ENCODE results near the gene SPRY1. TPM values are rescaled to one million over a fixed set of nuclear protein-coding genes. Genes with fewer than 3 reads are reported as not detected.

The SPRY1 gene
- total RNA-seq, 2 experiments from 2014 or later, result 7.4 to 7.8 TPM

DNA sequence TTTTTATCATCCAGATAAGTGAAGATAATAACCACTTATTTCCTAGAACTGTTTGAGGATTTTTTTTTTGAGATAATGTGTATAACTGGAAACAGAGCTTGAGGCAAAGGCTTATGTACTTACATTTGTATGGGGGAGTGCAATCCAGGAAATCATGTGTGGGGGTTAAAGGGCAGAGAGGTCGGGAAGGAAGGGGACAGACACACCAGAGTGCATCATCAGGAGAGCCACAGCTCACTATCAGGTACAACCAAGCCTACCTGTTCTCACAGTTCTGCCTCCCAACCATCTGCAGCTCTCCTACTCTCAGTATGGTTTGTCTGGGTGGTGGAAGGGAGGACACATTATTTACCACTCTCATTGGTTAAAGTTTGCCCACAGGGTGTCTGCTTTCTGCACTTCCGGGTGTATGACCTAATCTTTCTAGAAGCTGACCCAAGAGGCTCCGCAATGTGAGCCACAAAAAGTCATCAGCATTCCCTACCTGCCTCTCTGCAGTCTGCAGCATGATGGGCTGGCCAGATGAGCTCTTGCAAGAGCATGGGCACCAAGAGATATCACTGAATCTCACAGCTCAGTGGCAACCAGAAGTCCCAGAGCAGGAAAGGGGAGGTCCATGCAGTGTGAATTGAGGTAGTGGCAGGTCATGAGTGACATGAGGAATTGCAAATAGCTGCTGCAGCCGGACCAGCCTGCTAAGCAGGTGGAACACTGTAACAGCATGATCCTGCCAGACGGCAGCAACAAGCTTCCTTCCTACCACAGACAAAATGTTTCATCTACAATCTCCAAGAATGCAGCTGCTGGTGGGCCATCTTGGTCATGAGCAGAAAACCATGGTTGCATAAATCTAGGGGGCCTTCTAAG is 36.9 kb upstream of the SPRY1 start:
- no peaks in the 10 kb centered on the region for H3K36me3 Mint-ChIP-seq (ENCODE audit: low read depth)
- ChIA-PET CTCF (no interaction called here), POLR2A (no interaction called here)
- no peak overlapping the region for H3K4me3 Mint-ChIP-seq
- no peaks in the 10 kb centered on the region for H3K27me3 Mint-ChIP-seq
- no peak for DNase-seq
- no peak overlapping the region for H3K27ac Mint-ChIP-seq
- H3K9me3 Mint-ChIP-seq, result no peaks in the 10 kb centered on the region
- H3K4me1 Mint-ChIP-seq, result no peaks in the 10 kb centered on the region

- no peaks in the 10 kb centered on the region for H3K4me1 Mint-ChIP-seq
- no peak for DNase-seq
- H3K4me3 Mint-ChIP-seq, result no peak overlapping the region
- no peaks in the 10 kb centered on the region for H3K9me3 Mint-ChIP-seq
- peaks cover 3% of the 10 kb centered on the region for H3K27me3 Mint-ChIP-seq
- POLR2A ChIA-PET, result no interaction called here
- CTCF ChIA-PET, result interaction anchor here (2.0 kb wide), 1 partner anchor 12 kb away, joined by 5 read pairs; no protein-coding TSS in a partner anchor
- H3K27ac Mint-ChIP-seq, result no peak overlapping the region
- no peaks in the 10 kb centered on the region for H3K36me3 Mint-ChIP-seq (ENCODE audit: low read depth)
Measured at GRCh38 chr4:123361195-123361861, 35.3 kb upstream of the SPRY1 start.

GRCh38 chr4:123362103-123362502 is 34.5 kb upstream of the SPRY1 start:
- POLR2A ChIA-PET, result no interaction called here
- no peak overlapping the region for H3K4me3 Mint-ChIP-seq
- no peaks in the 10 kb centered on the region for H3K4me1 Mint-ChIP-seq
- H3K9me3 Mint-ChIP-seq, result no peaks in the 10 kb centered on the region
- CTCF ChIA-PET, result interaction anchor here (2.0 kb wide), 1 partner anchor 12 kb away, joined by 5 read pairs; no protein-coding TSS in a partner anchor
- no peak for DNase-seq
- no peaks in the 10 kb centered on the region for H3K36me3 Mint-ChIP-seq (ENCODE audit: low read depth)
- peaks cover 3% of the 10 kb centered on the region for H3K27me3 Mint-ChIP-seq
- no peak overlapping the region for H3K27ac Mint-ChIP-seq

GRCh38 chr4:123363729-123364128 is 32.9 kb upstream of the SPRY1 start:
- H3K27me3 Mint-ChIP-seq, result peaks cover 3% of the 10 kb centered on the region
- no peaks in the 10 kb centered on the region for H3K9me3 Mint-ChIP-seq
- no peaks in the 10 kb centered on the region for H3K36me3 Mint-ChIP-seq (ENCODE audit: low read depth)
- H3K4me3 Mint-ChIP-seq, result no peak overlapping the region
- CTCF ChIA-PET, result no interaction called here
- no peak for DNase-seq
- POLR2A ChIA-PET, result no interaction called here
- H3K27ac Mint-ChIP-seq, result no peak overlapping the region
- no peaks in the 10 kb centered on the region for H3K4me1 Mint-ChIP-seq

DNA sequence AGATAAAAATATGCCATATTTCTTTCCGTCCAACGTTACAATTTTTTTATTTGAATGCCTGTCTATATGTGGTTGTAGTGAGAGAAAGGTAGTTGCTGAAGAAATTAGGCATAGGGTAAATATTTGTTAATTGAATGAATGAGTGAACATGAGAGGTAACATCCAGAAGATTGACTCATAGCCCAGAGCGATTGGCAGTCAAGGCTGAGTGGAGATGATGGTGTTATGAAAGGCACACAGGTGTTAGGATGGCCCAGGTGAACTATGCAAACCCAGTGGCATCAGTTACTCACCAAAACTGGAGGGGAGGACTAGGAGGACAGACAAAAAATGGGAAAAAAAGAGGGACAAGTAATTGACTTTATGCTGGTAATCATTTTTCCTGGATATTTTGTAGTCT is 31.7 kb upstream of the SPRY1 start:
- Mint-ChIP-seq H3K36me3 (ENCODE audit: low read depth) (no peaks in the 10 kb centered on the region), H3K27ac (no peak overlapping the region), H3K4me1 (no peaks in the 10 kb centered on the region), H3K9me3 (no peaks in the 10 kb centered on the region), H3K27me3 (peaks cover 3% of the 10 kb centered on the region), H3K4me3 (no peak overlapping the region)
- POLR2A ChIA-PET, result no interaction called here
- no peak for DNase-seq
- CTCF ChIA-PET, result no interaction called here

DNA sequence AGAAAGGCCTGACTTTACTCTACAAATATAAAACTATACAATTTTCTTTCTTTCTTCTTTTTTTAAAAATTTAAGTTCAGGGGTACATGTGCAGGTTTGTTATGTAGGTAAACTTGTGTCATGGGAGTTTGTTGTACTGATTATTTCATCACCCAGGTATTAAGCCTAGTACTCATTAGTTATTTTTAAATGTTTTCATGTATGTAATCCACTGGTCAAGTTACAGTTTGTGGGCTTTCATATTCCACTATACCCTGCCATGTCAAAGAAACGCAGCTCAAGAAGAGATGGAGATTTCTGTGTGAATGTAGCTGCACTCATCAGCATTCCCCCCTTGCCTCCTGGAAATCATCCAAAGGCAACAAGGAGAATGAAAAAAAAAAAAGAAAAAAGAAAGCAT is 31.2 kb upstream of the SPRY1 start:
- Mint-ChIP-seq H3K4me1 (no peaks in the 10 kb centered on the region), H3K27ac (no peak overlapping the region), H3K36me3 (ENCODE audit: low read depth) (no peaks in the 10 kb centered on the region), H3K27me3 (peaks cover 3% of the 10 kb centered on the region), H3K9me3 (no peaks in the 10 kb centered on the region), H3K4me3 (no peak overlapping the region)
- CTCF ChIA-PET, result interaction anchor here (1.0 kb wide), 1 partner anchor 16 kb away, joined by 3 read pairs; no protein-coding TSS in a partner anchor
- DNase-seq, result no peak
- POLR2A ChIA-PET, result no interaction called here

GRCh38 chr4:123366144-123366748 is 30.3 kb upstream of the SPRY1 start:
- CTCF ChIA-PET, result interaction anchor here (1.0 kb wide), 1 partner anchor 17 kb away, joined by 3 read pairs; no protein-coding TSS in a partner anchor
- Mint-ChIP-seq H3K27me3 (peaks cover 3% of the 10 kb centered on the region), H3K4me3 (no peak overlapping the region), H3K27ac (no peak overlapping the region), H3K4me1 (no peaks in the 10 kb centered on the region), H3K36me3 (ENCODE audit: low read depth) (no peaks in the 10 kb centered on the region), H3K9me3 (no peaks in the 10 kb centered on the region)
- POLR2A ChIA-PET, result no interaction called here
- no peak for DNase-seq

GRCh38 chr4:123378794-123379193 is 17.8 kb upstream of the SPRY1 start:
- Mint-ChIP-seq H3K27me3 (peaks cover 18% of the 10 kb centered on the region), H3K27ac (no peak overlapping the region), H3K4me3 (no peak overlapping the region), H3K9me3 (no peaks in the 10 kb centered on the region), H3K36me3 (ENCODE audit: low read depth) (no peaks in the 10 kb centered on the region), H3K4me1 (no peaks in the 10 kb centered on the region)
- no peak for DNase-seq
- POLR2A ChIA-PET, result no interaction called here
- CTCF ChIA-PET, result interaction anchor here (0.7 kb wide), 1 partner anchor 9 kb away, joined by 3 read pairs; no protein-coding TSS in a partner anchor

GRCh38 chr4:123379392-123379791 is 17.2 kb upstream of the SPRY1 start:
- peaks cover 18% of the 10 kb centered on the region for H3K27me3 Mint-ChIP-seq
- H3K4me3 Mint-ChIP-seq, result no peak overlapping the region
- no peak overlapping the region for H3K27ac Mint-ChIP-seq
- DNase-seq, result no peak
- CTCF ChIA-PET, result no interaction called here
- H3K36me3 Mint-ChIP-seq (ENCODE audit: low read depth), result no peaks in the 10 kb centered on the region
- H3K4me1 Mint-ChIP-seq, result no peaks in the 10 kb centered on the region
- POLR2A ChIA-PET, result no interaction called here
- no peaks in the 10 kb centered on the region for H3K9me3 Mint-ChIP-seq

GRCh38 chr4:123380728-123381716 is 15.6 kb upstream of the SPRY1 start:
- Mint-ChIP-seq H3K27me3 (peaks cover 18% of the 10 kb centered on the region), H3K9me3 (no peaks in the 10 kb centered on the region), H3K36me3 (ENCODE audit: low read depth) (no peaks in the 10 kb centered on the region), H3K4me1 (no peaks in the 10 kb centered on the region), H3K4me3 (no peak overlapping the region), H3K27ac (no peak overlapping the region)
- CTCF ChIA-PET, result no interaction called here
- POLR2A ChIA-PET, result no interaction called here
- DNase-seq, result no peak

DNA sequence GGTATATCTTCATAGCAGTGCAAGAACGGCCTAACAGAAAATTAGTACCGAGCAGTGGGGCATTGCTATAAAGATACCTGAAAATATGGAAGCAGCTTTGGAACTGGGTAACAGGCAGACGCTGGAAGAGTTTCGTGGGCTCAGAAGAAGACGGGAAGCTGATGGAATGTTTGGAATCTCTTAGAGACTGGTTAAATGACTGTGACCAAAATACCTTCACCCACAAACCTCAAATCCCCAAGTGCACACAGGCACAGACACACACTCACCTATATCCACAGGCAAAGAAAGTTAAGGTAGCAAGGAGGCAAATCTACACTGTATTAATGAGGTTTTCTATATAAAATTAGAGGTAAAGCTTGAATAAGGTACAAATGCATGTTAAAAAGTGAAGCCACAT is 14.6 kb upstream of the SPRY1 start:
- no peaks in the 10 kb centered on the region for H3K9me3 Mint-ChIP-seq
- CTCF ChIA-PET, result no interaction called here
- H3K4me3 Mint-ChIP-seq, result no peak overlapping the region
- peaks cover 12% of the 10 kb centered on the region for H3K27me3 Mint-ChIP-seq
- no peak for DNase-seq
- no peaks in the 10 kb centered on the region for H3K36me3 Mint-ChIP-seq (ENCODE audit: low read depth)
- H3K4me1 Mint-ChIP-seq, result no peaks in the 10 kb centered on the region
- no peak overlapping the region for H3K27ac Mint-ChIP-seq
- POLR2A ChIA-PET, result no interaction called here

DNA sequence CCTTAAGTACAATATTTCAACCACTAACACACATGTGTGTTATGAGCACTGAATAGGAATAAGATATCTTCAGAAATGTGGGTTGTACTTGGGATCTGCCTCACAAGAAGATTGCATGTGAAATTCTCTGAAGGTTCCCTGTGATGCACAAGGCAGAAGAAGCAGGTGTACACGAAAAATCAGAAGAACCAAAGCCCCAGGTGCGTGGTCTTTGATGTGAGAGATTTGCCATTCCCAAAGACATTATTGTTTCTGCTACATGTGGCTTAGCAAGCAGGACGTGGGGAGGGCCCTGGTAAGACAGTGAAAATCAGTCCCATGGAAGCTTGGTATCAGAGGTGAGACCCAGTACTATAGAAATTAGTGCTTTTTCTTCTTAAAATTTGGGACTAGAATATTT is 13.0 kb upstream of the SPRY1 start:
- no peak overlapping the region for H3K4me3 Mint-ChIP-seq
- H3K27ac Mint-ChIP-seq, result no peak overlapping the region
- no peaks in the 10 kb centered on the region for H3K36me3 Mint-ChIP-seq (ENCODE audit: low read depth)
- CTCF ChIA-PET, result no interaction called here
- no peaks in the 10 kb centered on the region for H3K9me3 Mint-ChIP-seq
- POLR2A ChIA-PET, result no interaction called here
- DNase-seq, result no peak
- H3K4me1 Mint-ChIP-seq, result no peaks in the 10 kb centered on the region
- peaks cover 3% of the 10 kb centered on the region for H3K27me3 Mint-ChIP-seq
